GM12878 (cell line): ENCODE results near the gene TCEA2.

ENCODE experiments used
- CHD4 ChIP-seq: fragments of 200-600 bp; sonication (generic); IDR thresholded peaks from 2 replicates; pipeline ENCODE4 v1.6.1; 2016; ENCODE audit warnings: mild to moderate bottlenecking
- CTCF ChIP-seq, 3 experiments: IDR thresholded peaks in 2 of 3; conservative IDR thresholded peaks in 1 of 3; 2 replicates each; pipeline ENCODE4 v1.5.1; 2011; ENCODE audit warnings: low read depth in 3 of 3, low read length in 3 of 3, mild to moderate bottlenecking in 3 of 3, control low read depth in 2 of 3, moderate library complexity in 2 of 3, inconsistent platforms in 1 of 3, mixed read lengths in 1 of 3; ENCODE audit not compliant: control insufficient read depth in 2 of 3, insufficient read depth in 1 of 3; ENCODE audit errors: extremely low read depth in 1 of 3
- E2F4 ChIP-seq: IDR thresholded peaks from 2 replicates; pipeline ENCODE4 v1.6.1; 2012; ENCODE audit warnings: low read depth, low read length, improper control_type of control experiment
- EZH2 ChIP-seq: IDR thresholded peaks from 2 replicates; pipeline ENCODE4 v1.6.1; 2012; ENCODE audit warnings: low read depth, mild to moderate bottlenecking, control low read depth, inconsistent platforms, low read length, borderline replicate concordance; ENCODE audit not compliant: control insufficient read depth
- GABPA ChIP-seq: IDR thresholded peaks from 2 replicates; pipeline ENCODE4 v1.6.1; 2014; ENCODE audit warnings: antibody characterized with exemption, low read depth, mild to moderate bottlenecking, inconsistent platforms
- HCFC1 ChIP-seq: fragments of 150-350 bp; IDR thresholded peaks from 2 replicates; pipeline ENCODE4 v1.6.1; 2014; ENCODE audit warnings: low read length
- LARP7 ChIP-seq: fragments of 450-650 bp; IDR thresholded peaks from 2 replicates; pipeline ENCODE4 v1.6.1; 2017; ENCODE audit warnings: mild to moderate bottlenecking
- NFYA ChIP-seq: IDR thresholded peaks from 2 replicates; pipeline ENCODE4 v1.6.1; 2011; ENCODE audit warnings: low read depth, mild to moderate bottlenecking, low read length, improper control_type of control experiment, borderline replicate concordance
- NRF1 ChIP-seq: conservative IDR thresholded peaks from 2 replicates; pipeline ENCODE4 v1.6.1; 2011; ENCODE audit warnings: mild to moderate bottlenecking, low read depth, low read length, improper control_type of control experiment
- POLR2A ChIP-seq: IDR thresholded peaks from 2 replicates; pipeline ENCODE4 v1.6.1; 2011; ENCODE audit warnings: low read depth, mild to moderate bottlenecking, low read length
- POLR2AphosphoS5 ChIP-seq: IDR thresholded peaks from 2 replicates; pipeline ENCODE4 v1.6.1; 2011; ENCODE audit warnings: mild to moderate bottlenecking, low read length, inconsistent platforms
- RFX5 ChIP-seq: IDR thresholded peaks from 2 replicates; pipeline ENCODE4 v1.6.1; 2011; ENCODE audit warnings: low read depth, low read length, improper control_type of control experiment
- SIN3A ChIP-seq: IDR thresholded peaks from 2 replicates; pipeline ENCODE4 v1.6.1; 2012; ENCODE audit warnings: low read depth, low read length, improper control_type of control experiment
- SMC3 ChIP-seq: IDR thresholded peaks from 2 replicates; pipeline ENCODE4 v1.6.1; 2011; ENCODE audit warnings: low read length, improper control_type of control experiment, borderline replicate concordance

- TF ChIP-seq GABPA (no peak), EZH2 (no peak), NRF1 (no peak), SMC3 (no peak), SIN3A (no peak), HCFC1 (no peak), POLR2A (no peak), LARP7 (no peak), E2F4 (no peak), CHD4 (no peak), POLR2AphosphoS5 (no peak), CTCF (IDR thresholded peaks at IDR 0.05 in 2 of 3, conservative IDR thresholded peaks at IDR 0.05 in 1 of 3; ENCODE audit: control insufficient read depth in 2 of 3, extremely low read depth in 1 of 3, insufficient read depth in 1 of 3, low read depth in 3 of 3, low read length in 3 of 3) (no peak), RFX5 (no peak), NFYA (no peak)
Measured at GRCh38 chr20:64081624-64081964, 18.6 kb downstream of the TCEA2 start.
